Measurements from ENCODE around the gene ARG2. TPM values are rescaled to one million over a fixed set of nuclear protein-coding genes. Genes with fewer than 3 reads are reported as not detected.

The ARG2 gene
- total and polyA plus RNA-seq, 9 of the 15 experiments (the other 6 are each of a cell fraction or from before 2014, with no cell fraction given), result 6.2 to 75.0 (median 17.8) TPM

- no peak for TF ChIP-seq RFX1 (IDR thresholded peaks at IDR 0.05)
- no peak for TF ChIP-seq SMARCA5 (IDR thresholded peaks at IDR 0.05)
- TF ChIP-seq ATF6 (CRISPR knock-in tag; IDR thresholded peaks at IDR 0.05), result no peak
- TF ChIP-seq NFIX (CRISPR knock-in tag; IDR thresholded peaks at IDR 0.05; ENCODE audit: low read depth), result no peak
- TF ChIP-seq ZFP36 (IDR thresholded peaks at IDR 0.05; ENCODE audit: low read depth, low read length, partially characterized antibody), result no peak
- no peak for TF ChIP-seq KDM2B (CRISPR knock-in tag; IDR thresholded peaks at IDR 0.05)
- TF ChIP-seq KDM5B (IDR thresholded peaks at IDR 0.05; ENCODE audit: insufficient replicate concordance, low read depth, low read length), result no peak
- TF ChIP-seq ZNF77 (CRISPR knock-in tag; IDR thresholded peaks at IDR 0.05), result no peak
- no peak for TF ChIP-seq ZNF174 (CRISPR knock-in tag; IDR thresholded peaks at IDR 0.05)
- TF ChIP-seq, protein P1, sequence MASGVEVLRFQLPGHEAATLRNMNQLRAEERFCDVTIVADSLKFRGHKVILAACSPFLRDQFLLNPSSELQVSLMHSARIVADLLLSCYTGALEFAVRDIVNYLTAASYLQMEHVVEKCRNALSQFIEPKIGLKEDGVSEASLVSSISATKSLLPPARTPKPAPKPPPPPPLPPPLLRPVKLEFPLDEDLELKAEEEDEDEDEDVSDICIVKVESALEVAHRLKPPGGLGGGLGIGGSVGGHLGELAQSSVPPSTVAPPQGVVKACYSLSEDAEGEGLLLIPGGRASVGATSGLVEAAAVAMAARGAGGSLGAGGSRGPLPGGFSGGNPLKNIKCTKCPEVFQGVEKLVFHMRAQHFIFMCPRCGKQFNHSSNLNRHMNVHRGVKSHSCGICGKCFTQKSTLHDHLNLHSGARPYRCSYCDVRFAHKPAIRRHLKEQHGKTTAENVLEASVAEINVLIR (CRISPR knock-in tag; IDR thresholded peaks at IDR 0.05), result peak; percentile 45; the same call in 1 of the 2 replicates
- no peak for TF ChIP-seq ZNF3 (CRISPR knock-in tag; IDR thresholded peaks at IDR 0.05)
- TF ChIP-seq NRF1 (conservative IDR thresholded peaks at IDR 0.05 in 1 of 2, IDR thresholded peaks at IDR 0.05 in 1 of 2), result no peak
- TF ChIP-seq GATAD2A (IDR thresholded peaks at IDR 0.05), result no peak
- TF ChIP-seq BRF1 (IDR thresholded peaks at IDR 0.05; ENCODE audit: borderline replicate concordance, extremely low read depth, insufficient read length), result no peak
- no peak for TF ChIP-seq ZNF133 (CRISPR knock-in tag; IDR thresholded peaks at IDR 0.05)
- peak; percentile 92 for TF ChIP-seq FOXM1 (IDR thresholded peaks at IDR 0.05; ENCODE audit: low read depth)
- no peak for TF ChIP-seq FOXM1 (CRISPR knock-in tag; IDR thresholded peaks at IDR 0.05; ENCODE audit: low read depth)
- peak; percentile 72 for TF ChIP-seq SMAD1 (IDR thresholded peaks at IDR 0.05; ENCODE audit: low read depth, low read length, partially characterized antibody)
- no peak for TF ChIP-seq HDAC8 (tag; IDR thresholded peaks at IDR 0.05)
- TF ChIP-seq PCBP2 (IDR thresholded peaks at IDR 0.05; ENCODE audit: low read depth, low read length, poor library complexity, severe bottlenecking), result no peak
- no peak for TF ChIP-seq SNIP1 (IDR thresholded peaks at IDR 0.05; ENCODE audit: low read depth)
- peak; percentile 79; the same call in 1 of the 2 replicates for TF ChIP-seq TCFL5 (CRISPR knock-in tag; conservative IDR thresholded peaks at IDR 0.05)
- TF ChIP-seq ZNF518B (CRISPR knock-in tag; IDR thresholded peaks at IDR 0.05), result no peak
- peak; percentile 96 for TF ChIP-seq DPF2 (IDR thresholded peaks at IDR 0.05)
- TF ChIP-seq ZNF780A (CRISPR knock-in tag; IDR thresholded peaks at IDR 0.05), result no peak
- TF ChIP-seq PPARD (CRISPR knock-in tag; IDR thresholded peaks at IDR 0.05), result no peak
These were observed 16.7 kb downstream of the ARG2 start (continued) for GRCh38 chr14:67636361-67636919.
